GM12865 (cell line): ENCODE results near the gene MMP24.
"Not testable (repeated sequence)": the region's sequence is repeated elsewhere in the genome, so short reads cannot be mapped to it uniquely, and the experiment has no call there.

ENCODE experiments used
- DNase-seq: peaks from one replicate; pipeline ENCODE4 v3.0.0; 2010; ENCODE audit warnings: low read depth
- H3K4me3 ChIP-seq: 2 replicates; pipeline ENCODE4 v1.5.1; 2011; ENCODE audit warnings: mild to moderate bottlenecking, low read depth, low read length, control low read depth
- TF ChIP-seq, protein P1 (sequence below): IDR thresholded peaks from 2 replicates; pipeline ENCODE4 v1.5.1; 2011; ENCODE audit warnings: low read length, control low read depth, low read depth, inconsistent platforms; ENCODE audit not compliant: insufficient read depth; ENCODE audit errors: missing control alignments

MMP24 gene

DNA sequence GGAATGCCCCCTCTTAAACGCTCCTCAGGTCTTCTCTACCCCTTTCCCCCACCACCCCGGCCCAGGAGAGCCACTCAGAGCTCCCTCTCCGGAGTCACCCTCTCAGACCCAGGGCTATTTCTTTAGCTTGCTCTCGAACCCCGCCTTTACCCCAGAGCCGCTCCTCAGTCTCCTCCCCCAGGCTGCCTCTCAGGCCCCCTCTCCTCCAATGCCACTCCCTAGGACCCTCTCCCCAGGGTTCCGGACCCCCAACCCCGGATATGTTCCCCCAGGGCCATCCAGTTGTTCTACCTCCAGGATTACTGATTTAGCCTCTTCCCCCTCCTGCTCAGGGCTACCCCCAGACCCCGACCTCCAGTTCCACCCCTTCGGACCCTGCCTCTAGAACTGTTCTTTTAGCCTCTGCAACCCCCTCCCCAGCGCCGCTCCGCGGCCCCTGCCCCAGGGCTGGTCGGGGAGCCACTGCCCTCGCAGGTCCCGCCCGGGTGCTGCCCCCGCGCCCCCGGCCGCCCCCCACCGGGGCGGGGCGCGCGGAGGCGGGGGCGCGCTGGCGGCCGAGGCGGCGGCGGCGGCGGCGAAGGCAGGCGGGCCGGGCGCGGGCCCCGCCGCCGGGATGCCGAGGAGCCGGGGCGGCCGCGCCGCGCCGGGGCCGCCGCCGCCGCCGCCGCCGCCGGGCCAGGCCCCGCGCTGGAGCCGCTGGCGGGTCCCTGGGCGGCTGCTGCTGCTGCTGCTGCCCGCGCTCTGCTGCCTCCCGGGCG is at the start of gene MMP24:
TSS of gene MMP24 (plus strand) at position 565 of the 758 bp plus-strand sequence. CDS start at position 614, 49 bp downstream.
- no peak within 1 kb of the TSS for H3K4me3 ChIP-seq
- TF ChIP-seq, protein P1, sequence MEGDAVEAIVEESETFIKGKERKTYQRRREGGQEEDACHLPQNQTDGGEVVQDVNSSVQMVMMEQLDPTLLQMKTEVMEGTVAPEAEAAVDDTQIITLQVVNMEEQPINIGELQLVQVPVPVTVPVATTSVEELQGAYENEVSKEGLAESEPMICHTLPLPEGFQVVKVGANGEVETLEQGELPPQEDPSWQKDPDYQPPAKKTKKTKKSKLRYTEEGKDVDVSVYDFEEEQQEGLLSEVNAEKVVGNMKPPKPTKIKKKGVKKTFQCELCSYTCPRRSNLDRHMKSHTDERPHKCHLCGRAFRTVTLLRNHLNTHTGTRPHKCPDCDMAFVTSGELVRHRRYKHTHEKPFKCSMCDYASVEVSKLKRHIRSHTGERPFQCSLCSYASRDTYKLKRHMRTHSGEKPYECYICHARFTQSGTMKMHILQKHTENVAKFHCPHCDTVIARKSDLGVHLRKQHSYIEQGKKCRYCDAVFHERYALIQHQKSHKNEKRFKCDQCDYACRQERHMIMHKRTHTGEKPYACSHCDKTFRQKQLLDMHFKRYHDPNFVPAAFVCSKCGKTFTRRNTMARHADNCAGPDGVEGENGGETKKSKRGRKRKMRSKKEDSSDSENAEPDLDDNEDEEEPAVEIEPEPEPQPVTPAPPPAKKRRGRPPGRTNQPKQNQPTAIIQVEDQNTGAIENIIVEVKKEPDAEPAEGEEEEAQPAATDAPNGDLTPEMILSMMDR, result no peak
- no peak for DNase-seq

DNA sequence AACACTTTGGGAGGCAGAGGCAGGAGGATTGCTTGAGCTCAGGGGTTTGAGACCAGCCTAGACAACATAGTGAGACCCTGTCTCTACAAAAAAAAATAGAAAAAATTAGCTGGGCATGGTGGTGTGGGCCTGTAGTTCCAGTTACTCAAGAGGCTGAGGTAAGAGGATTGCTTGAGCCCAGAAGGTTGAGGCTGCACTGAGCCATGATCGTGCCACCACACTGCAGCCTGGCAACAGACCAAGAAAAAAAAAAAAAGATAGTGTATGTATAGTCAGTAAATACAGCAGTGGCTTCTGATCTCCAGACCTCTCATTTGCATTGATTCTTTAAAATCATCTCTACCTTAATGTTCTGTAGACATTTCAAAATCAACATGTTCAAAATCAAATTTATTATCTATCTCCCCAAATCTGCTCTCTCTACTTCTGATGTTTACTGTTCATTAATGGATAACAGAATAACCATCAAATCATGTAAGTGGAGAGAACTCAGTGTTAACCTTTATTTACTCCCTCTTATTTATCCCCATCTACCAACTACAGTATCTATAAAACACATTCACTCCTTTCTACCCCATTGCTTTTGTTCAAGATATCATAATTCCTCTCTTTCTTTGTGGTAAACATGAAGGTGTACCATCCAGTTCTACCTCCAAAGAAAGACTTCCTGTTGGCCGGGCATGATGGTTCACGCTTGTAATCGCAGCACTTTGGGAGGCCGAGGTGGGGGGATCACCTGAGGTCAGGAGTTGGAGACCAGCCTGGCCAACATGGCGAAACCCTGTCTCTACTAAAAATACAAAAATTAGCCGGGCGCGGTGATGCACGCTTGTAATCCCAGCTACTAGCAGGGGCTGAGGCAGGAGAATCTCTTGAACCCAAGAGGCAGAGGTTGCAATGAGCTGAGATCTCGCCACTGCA is 46.9 kb upstream of the MMP24 start:
- no peak for DNase-seq
- TF ChIP-seq, protein P1, result no peak
- H3K4me3 ChIP-seq, result no peak overlapping the region

DNA sequence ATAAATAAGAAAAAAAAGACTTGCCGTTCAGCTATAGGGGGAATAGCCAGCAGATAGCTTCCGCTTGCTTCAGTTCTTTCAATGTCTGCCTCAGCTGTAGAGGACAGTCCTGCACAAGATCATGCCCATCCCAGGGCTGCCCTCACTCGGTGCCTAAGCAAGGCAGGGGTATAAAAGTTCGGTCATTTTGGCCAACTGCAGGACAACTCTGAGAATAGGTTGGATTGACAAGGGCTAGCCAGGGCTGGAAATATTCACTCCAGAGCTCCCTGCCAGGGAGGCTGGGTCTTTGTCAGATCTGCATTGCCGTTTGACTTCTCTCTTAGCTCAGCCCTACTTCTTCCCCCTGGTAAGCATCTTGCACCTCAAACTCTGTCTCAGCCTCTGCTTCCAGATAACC is 46.2 kb upstream of the MMP24 start:
- TF ChIP-seq, protein P1, result no peak
- H3K4me3 ChIP-seq, result no peak overlapping the region
- DNase-seq, result no peak

DNA sequence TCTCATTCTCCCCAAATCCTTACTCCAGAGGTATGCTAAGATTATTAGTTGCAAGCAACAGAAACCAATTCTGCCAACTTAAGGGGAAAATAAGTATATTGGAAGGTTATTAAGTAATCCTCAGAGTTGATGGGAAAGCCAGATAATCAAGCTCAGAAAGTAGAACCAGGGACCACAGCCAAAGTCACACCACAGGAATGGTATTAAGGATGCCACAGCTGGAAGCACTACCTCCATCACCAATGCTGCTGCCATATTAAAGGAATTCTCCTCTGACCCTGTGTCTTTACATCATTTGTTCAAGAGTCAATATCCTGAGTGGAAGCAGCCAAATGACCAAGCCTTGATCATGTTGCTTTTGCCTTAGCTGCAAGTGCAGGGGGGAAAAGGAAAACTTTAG is 44.8 kb upstream of the MMP24 start:
- TF ChIP-seq, protein P1, result no peak
- DNase-seq, result no peak
- H3K4me3 ChIP-seq, result no peak overlapping the region

DNA sequence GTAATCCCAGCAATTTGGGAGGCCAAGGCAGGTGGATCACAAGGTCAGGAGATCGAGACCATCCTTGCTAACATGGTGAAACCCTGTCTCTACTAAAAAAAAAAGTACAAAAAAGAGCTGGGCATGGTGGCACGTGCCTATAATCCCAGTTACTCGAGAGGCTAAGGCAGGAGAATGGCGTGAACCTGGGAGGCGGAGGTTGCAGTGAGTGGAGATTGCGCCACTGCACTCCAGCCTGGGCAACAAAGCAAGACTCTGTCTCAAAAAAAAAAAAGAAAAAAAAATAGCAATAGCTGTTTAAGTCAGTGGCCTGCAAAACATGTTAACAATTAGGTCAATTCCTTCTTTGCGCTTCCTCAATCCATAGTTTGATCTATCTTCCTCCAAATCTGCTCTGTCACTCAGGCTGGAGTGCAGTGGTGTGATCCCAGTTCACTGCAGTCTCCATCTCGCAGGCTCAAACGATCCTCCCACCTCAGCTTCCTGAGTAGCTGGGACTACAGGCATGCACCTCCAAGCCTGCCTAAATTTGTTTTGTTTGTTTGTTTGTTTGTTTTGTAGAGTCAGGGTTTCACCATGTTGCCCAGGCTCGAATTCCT is 39.7 kb upstream of the MMP24 start:
- not testable (repeated sequence) for DNase-seq, H3K4me3 ChIP-seq

DNA sequence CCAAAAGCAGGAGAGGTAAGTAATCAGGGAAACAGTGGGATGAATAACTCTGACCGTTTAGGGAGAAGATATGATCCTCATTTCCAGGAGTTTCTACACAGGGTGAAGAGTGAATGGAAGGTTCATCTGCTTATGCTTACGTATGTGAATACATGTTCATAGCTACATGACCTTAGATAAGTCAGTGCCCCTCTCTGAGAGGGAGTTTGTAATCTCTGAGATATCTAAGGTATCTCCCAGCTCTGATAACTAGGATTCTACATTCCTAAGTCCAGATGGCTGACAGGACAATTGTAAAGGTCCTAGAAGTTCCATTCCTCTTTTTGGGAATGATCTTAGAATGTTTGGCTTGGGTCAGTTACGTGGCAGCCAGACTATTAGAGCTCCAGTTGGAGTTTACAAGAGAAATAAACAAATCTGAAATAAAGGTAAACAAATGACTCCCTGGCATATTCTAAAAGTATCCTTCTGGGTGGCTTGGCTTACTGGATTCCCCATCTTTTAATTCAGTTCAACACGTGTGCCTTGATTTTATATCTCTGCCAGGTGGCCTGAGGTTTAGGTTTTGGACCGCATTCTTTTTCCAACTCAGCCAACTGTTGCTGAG is 38.8 kb upstream of the MMP24 start:
- no peak for DNase-seq
- TF ChIP-seq, protein P1, result no peak
- no peak overlapping the region for H3K4me3 ChIP-seq

DNA sequence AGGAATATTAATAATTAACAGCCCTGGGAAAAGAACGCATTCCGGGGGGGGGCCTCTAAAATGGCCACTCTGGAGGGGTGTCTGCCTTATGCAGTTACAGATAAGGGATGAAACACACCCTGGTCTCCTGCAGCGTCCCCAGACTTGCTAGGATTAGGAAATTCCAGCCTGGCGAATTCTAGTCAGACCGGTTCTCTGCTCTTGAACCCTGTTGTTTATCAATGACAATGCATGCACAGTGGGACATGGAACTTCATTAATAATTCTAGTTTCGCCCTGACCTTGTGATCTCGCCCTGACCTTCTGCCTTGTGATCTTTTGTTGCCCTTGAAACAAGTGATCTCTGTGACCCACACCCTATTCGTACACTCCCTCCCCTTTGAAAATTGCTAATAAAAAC is 37.3 kb upstream of the MMP24 start:
- not testable (repeated sequence) for H3K4me3 ChIP-seq, DNase-seq
